Measurements from ENCODE around the gene DLG4. TPM values are rescaled to one million over a fixed set of nuclear protein-coding genes. Genes with fewer than 3 reads are reported as not detected.
"Not testable (repeated sequence)": the region's sequence is repeated elsewhere in the genome, so short reads cannot be mapped to it uniquely, and the experiment has no call there.

The DLG4 gene
- total RNA-seq, 3 donors from 2014 or later (not counting 1 experiment from before 2014, with no cell fraction given) = 6.7 to 11.2 (median 8.6) TPM

DNA sequence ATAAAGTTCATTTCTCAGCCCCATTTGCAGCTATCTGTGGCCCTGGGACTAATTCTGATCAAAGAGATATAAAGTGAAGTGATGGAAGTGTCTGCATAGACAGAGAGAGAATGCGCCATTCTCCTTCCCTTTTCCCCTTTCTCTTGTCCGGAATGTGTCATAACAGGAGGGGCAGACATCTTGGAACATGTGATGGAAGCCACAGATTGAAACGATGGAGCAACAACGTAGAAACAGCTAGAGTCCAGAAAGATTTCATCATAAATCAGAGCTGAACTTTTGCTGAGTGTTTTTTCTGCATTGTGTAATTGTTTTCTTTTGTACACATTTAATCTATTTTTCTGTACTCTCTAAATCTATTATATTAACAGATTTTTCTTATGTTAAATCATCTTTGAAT is 51.8 kb downstream of the DLG4 start:
- no peak for TF ChIP-seq CTCF (IDR thresholded peaks at IDR 0.05)
- H3K36me3 ChIP-seq (ENCODE audit: control insufficient read depth, insufficient read depth, low read length) = no peaks in the 10 kb centered on the region
- H3K4me3 Mint-ChIP-seq = no peak overlapping the region
- peaks cover 0 to 11% of the 10 kb centered on the region in 2 donors for H3K27me3 Mint-ChIP-seq (ENCODE audit: low read depth in 2 of 2)
- no peak for DNase-seq
- H3K27me3 ChIP-seq (ENCODE audit: control insufficient read depth, insufficient read depth, low read length) = no peaks in the 10 kb centered on the region
- no peak for ATAC-seq
- H3K9me3 Mint-ChIP-seq = peaks cover 0 to 6% of the 10 kb centered on the region in 2 donors
- no peak overlapping the region for H3K27ac Mint-ChIP-seq
- no peaks in the 10 kb centered on the region for H3K36me3 Mint-ChIP-seq
- H3K4me1 Mint-ChIP-seq = peaks cover 0 to 4% of the 10 kb centered on the region in 2 donors
- 87% methylated on average over 4 of the region's 4 CpGs for WGBS (ENCODE audit: insufficient coverage)
- no peak overlapping the region for H3K4me3 ChIP-seq (ENCODE audit: low read length)
- H3K27ac ChIP-seq (ENCODE audit: low read length) = no peak overlapping the region
- intact Hi-C loops (cut with micrococcal nuclease) = no loop called here
- no peaks in the 10 kb centered on the region for H3K4me1 ChIP-seq (ENCODE audit: control insufficient read depth, insufficient read depth, low read length)
- H3K9me3 ChIP-seq (ENCODE audit: control insufficient read depth, insufficient read depth, low read length) = peaks cover 3% of the 10 kb centered on the region

DNA sequence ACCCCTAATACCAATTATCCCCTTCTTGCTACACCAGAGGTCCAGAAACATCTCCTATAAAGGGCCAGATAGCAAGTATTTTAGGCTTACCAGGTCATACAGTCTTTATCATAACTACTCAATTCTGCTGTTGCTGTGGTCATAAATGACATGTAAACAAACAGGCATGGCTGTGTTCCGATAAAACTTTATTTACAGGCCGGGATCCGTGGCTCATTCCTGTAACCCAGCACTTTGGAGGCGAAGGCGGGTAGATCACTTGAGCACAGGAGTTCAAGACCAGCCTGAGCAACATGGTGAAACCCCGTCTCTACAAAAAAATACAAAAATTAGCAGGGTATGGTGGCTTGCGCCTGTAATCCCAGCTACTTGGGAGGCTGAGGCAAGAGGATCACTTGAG is 52.8 kb downstream of the DLG4 start:
- no peaks in the 10 kb centered on the region for H3K4me1 ChIP-seq (ENCODE audit: control insufficient read depth, insufficient read depth, low read length)
- intact Hi-C loops (cut with micrococcal nuclease) = no loop called here
- H3K36me3 ChIP-seq (ENCODE audit: control insufficient read depth, insufficient read depth, low read length) = no peaks in the 10 kb centered on the region
- Mint-ChIP-seq H3K4me3 (no peak overlapping the region), H3K27me3 (ENCODE audit: low read depth in 2 of 2) (peaks cover 0 to 11% of the 10 kb centered on the region in 2 donors), H3K36me3 (no peaks in the 10 kb centered on the region), H3K27ac (no peak overlapping the region), H3K9me3 (peaks cover 0 to 6% of the 10 kb centered on the region in 2 donors), H3K4me1 (peaks cover 0 to 4% of the 10 kb centered on the region in 2 donors)
- peaks cover 3% of the 10 kb centered on the region for H3K9me3 ChIP-seq (ENCODE audit: control insufficient read depth, insufficient read depth, low read length)
- no peak for TF ChIP-seq CTCF (IDR thresholded peaks at IDR 0.05)
- no peak overlapping the region for H3K4me3 ChIP-seq (ENCODE audit: low read length)
- H3K27ac ChIP-seq (ENCODE audit: low read length) = no peak overlapping the region
- DNase-seq (no peak), ATAC-seq (no peak)
- H3K27me3 ChIP-seq (ENCODE audit: control insufficient read depth, insufficient read depth, low read length) = no peaks in the 10 kb centered on the region
- 91% methylated on average over 7 of the region's 7 CpGs for WGBS (ENCODE audit: insufficient coverage)

DNA sequence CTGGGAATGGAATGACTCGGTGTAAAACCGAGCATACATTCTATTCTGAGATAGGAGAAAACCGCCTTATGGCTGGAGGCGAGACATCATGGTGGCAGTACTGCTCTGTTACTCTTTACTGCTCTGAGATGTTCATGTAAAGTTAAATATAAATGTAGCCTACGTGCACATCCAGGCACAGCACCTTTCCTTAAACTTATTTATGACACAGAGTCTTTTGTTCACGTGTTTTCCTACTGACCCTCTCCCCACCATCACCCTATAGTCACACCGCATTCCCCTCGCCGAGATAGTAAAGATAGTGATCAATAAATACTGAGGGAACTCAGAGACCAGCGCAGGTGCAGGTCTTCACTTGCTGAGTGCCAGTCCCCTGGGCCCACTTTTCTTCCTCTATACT is 60.1 kb downstream of the DLG4 start:
- H3K9me3 Mint-ChIP-seq; H3K9me3 ChIP-seq (ENCODE audit: control insufficient read depth, insufficient read depth, low read length); intact Hi-C loops (cut with micrococcal nuclease); H3K4me1 ChIP-seq (ENCODE audit: control insufficient read depth, insufficient read depth, low read length); H3K4me3 Mint-ChIP-seq; ATAC-seq; H3K4me1 Mint-ChIP-seq; DNase-seq; H3K27ac Mint-ChIP-seq; H3K4me3 ChIP-seq (ENCODE audit: low read length); H3K27me3 ChIP-seq (ENCODE audit: control insufficient read depth, insufficient read depth, low read length); H3K36me3 Mint-ChIP-seq; H3K27ac ChIP-seq (ENCODE audit: low read length); H3K36me3 ChIP-seq (ENCODE audit: control insufficient read depth, insufficient read depth, low read length): not testable (repeated sequence)
- 71% methylated on average over 10 of the region's 10 CpGs for WGBS (ENCODE audit: insufficient coverage)
- H3K27me3 Mint-ChIP-seq (ENCODE audit: low read depth in 2 of 2) = peaks cover 14 to 21% of the 10 kb centered on the region in 2 donors

DNA sequence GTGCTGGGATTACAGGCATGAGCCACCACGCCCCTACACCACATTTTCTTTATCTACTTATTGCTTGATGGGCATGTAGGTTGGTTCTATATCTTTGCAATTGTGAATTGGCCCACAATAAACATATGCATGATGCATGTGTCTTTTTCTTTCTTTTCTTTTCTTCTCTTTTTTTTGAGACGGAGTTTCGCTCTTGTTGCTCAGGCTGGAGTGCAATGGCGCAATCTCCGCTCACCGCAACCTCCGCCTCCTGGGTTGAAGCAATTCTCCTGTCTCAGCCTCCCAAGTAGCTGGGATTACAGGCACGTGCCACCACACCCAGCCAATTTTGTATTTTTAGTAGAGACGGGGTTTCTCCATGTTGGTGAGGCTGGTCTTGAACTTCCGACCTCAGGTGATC is 61.2 kb downstream of the DLG4 start:
- peaks cover 13 to 21% of the 10 kb centered on the region in 2 donors for H3K27me3 Mint-ChIP-seq (ENCODE audit: low read depth in 2 of 2)
- intact Hi-C loops (cut with micrococcal nuclease); ATAC-seq; H3K9me3 Mint-ChIP-seq; H3K4me1 Mint-ChIP-seq; H3K36me3 Mint-ChIP-seq; H3K27ac Mint-ChIP-seq; H3K27me3 ChIP-seq (ENCODE audit: control insufficient read depth, insufficient read depth, low read length); H3K27ac ChIP-seq (ENCODE audit: low read length); H3K4me1 ChIP-seq (ENCODE audit: control insufficient read depth, insufficient read depth, low read length); H3K4me3 ChIP-seq (ENCODE audit: low read length); H3K36me3 ChIP-seq (ENCODE audit: control insufficient read depth, insufficient read depth, low read length); DNase-seq; H3K9me3 ChIP-seq (ENCODE audit: control insufficient read depth, insufficient read depth, low read length); H3K4me3 Mint-ChIP-seq: not testable (repeated sequence)
- 95% methylated on average over 9 of the region's 10 CpGs for WGBS (ENCODE audit: insufficient coverage)

Measured in natural killer cell (primary cell).